Esophagus mucosa (tissue), 1 donor: ENCODE data around the gene GPR158. TPM values are rescaled to one million over a fixed set of nuclear protein-coding genes. Genes with fewer than 3 reads are reported as not detected.
"Not testable (repeated sequence)": the region's sequence is repeated elsewhere in the genome, so short reads cannot be mapped to it uniquely, and the experiment has no call there.

Experiments used
- ATAC-seq: fragments of 200-7000 bp; cut with Tn5 transposase; one replicate; pipeline ENCODE4 v1.9.1; 2020
- total RNA-seq: library from RNA; stranded (reverse); gene quantifications from one replicate; pipeline ENCODE4 v1.2.4, GENCODE V29; 2023
- donor health status: DM: yes; HTN: yes; CAD: no.

GPR158 gene
- total RNA-seq, 1 donor from 2014 or later: not detected

DNA sequence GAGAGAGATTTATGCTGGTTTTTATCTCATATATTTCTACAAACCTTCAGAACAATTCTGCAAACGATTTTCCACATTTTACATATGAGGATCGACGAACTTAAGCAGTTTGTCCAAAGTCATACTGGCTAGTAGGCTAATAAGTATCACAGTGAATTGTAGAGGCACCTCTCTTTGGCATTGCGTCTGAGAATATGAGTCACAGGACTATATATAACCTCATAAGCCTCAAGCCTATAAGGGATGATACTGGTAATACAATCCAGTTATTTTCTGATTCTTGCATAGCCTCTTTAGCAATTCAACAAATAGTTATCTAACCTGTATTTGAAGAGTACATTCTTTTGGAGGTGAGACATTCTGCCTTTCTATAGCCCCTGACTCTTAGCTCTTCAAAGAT, 129.8 kb downstream of the GPR158 start:
- ATAC-seq: peak; percentile 41

DNA sequence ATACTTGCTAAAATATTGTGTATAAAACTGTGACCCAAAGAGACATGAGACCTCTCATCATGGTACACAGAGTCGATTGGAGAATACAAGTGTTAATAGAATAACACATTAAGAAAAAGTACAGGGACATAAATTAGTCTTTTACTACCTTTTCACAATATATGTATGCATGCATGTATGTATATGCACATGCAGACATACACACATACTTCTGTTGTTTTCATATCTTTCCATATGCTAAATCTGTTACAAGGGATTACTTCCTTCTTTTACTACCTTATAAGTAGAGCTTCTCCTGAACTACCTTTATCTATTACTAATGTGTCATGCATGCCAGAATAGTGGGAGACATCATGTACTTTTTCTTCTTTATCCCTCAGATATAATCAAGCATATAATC, 131.6 kb downstream of the GPR158 start:
- ATAC-seq: no peak

DNA sequence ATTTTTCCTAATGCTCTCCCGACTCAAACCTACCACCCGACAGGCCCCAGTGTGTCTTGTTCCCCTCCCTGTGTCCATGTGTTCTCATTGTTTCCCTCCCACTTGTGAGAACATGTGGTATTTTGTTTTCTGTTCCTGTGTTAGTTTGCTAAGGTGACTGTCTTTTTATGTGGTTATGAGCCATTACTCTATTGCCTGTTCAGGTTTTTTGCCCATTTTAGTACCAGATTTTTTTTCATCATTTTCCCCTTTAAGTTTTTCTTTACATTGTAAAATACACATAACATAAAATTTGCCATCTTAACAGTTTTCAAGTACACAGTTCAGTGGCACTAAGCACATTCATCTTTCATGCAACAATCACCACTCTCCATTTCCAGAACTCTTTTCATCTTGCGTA, 133.5 kb downstream of the GPR158 start:
- no peak for ATAC-seq

DNA sequence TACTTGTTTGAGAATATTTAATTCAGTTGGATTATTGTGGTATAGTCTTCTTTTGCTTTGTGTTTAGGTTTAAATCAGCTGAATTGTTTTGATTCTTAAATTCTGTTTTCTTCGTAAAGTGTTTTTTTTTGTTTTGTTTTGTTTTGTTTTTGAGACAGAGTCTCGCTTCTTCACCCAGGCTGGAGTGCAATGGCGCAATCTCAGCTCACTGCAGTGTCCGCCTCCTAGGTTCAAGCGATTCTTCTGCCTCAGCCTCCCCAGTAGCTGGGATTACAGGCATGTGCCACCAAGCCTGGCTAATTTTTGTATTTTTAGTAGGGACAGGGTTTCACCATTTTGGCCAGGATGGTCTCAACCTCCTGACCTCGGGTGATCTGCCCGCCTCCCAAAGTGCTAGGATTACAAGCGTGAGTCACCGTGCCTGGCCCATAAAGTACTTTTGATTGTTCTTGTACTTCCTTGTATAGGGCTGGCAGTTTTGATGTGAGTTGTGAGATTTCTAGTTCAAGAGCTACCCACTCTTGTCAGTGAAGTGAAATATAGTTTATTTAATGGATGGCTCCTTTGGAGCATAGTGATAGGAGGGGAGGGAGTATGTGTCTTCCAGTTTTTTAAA, 142.9 kb downstream of the GPR158 start:
- not testable (repeated sequence) for ATAC-seq

DNA sequence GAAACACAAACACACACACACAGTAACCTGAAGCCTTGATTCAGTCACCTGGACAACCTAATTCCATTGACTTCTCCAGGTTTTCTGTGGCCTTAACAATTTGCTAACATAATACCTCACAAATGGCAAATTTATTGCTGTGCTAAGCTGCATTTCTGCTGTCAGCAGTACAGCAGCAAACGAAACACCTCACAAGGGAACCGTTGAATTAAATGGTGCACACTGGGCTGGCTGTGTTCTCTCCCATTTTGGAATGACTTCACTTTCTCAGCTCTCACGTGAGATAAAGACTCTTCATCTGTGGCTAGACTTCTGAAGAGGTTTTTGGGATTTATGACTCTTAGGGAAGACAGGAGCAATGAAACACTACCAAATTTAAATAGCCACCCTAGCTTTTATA, 152.5 kb downstream of the GPR158 start:
- ATAC-seq: no peak

DNA sequence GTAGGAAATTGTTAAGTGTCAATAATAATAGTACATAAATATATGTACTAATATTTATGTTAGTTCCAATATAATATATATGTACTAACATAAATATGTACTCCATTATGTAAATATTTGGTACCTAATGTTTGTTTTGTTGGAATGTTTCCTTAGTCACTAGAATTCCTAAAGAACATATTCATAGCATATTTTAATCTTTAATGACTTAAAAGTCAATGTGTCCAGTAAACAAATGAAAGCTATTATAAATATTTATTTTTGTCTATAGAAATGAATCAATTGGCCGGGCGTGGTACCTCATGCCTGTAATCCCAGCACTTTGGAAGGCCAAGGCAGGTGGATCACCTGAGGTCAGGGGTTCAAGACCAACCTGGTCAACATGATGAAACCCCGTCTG, 153.6 kb downstream of the GPR158 start:
- ATAC-seq: no peak

DNA sequence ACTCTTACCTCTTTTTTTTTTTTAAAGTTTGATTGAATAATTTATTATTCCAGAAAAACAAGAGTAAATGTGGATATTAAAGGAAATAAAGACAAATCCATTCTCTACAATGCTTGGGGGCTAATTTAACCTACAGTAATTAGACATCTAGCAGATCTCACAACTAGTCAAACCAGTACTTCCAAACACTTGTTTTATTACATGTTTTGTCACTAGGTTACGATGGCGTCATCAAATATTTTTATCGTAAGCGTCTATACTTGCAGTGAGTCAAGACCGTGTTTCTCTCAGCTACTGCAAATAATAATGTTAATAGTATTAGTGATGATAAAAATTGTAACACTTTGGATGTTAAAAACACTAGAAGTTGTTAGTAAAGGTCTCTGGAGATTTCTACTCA, 154.8 kb downstream of the GPR158 start:
- peak; percentile 63 for ATAC-seq

DNA sequence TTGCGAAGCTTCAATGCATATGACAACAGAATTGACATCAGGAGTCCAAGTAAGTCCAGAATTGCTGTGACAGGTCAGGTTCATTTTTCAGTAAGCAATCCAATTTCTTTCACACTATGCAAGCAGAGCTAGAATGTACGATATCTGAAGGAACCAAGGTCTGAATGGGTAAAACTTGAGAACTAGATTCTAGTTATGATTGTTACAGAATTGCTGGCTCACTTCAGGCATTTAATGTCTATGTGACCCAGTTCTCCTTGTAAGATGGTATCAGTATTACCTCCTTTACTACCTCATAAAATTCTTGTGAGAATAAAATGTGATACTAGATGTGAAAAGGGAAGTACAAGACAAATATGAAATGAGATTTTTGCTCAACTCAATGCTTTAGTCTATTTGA, 159.6 kb downstream of the GPR158 start:
- no peak for ATAC-seq

DNA sequence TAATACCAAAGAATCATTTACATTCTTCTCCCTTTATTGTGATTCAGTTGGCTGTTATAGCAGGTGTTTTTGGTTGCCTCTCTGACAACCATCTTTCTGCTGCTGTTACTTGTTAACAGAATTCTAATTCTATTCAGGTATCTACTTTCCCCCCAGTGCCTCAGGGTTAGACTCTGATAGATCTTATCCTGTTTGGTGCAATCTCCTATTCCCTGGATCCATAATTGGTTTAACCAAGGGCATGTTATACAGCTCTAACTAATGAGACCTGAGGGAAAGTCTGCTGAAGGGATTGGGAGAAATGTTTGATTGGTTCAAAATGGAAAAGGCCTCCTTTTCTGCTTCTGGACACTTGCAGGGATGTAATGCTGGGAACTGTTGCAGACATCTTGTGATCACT, 161.5 kb downstream of the GPR158 start:
- ATAC-seq: no peak

DNA sequence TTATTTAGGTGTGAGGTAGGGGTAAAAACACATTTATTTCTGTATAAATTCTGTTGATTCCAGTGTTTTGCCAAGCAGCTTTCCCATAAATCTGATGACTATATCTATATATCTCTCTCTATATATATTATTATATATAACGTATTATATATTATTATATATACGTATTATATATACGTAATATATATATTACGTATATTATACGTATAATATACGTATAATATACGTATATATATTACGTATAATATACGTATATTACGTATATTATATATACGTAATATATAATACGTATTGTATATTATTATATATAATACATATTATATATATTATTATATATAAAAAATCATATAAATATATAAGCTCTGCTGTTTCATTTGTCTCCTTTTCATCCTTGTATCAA, 163.5 kb downstream of the GPR158 start:
- no peak for ATAC-seq

DNA sequence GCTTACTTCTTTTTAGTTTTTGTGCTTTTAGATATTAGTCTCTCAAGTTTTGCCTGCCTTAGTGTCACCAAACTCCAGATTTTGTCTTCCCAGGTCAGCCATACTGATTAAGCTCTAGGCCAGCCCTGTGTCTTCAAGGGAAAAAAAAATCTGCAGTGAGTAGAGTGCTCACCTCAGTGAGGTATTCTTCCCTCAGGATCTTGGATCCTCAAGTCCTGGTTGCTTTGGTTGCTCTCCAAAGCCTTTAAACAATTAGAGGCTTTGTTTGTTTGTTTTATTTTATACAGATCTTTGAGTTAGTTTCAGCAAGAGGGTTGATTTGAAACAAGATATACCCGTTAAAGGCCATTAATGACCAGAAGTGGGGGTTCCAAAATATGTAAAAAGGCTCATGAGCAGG, 165.2 kb downstream of the GPR158 start:
- no peak for ATAC-seq

DNA sequence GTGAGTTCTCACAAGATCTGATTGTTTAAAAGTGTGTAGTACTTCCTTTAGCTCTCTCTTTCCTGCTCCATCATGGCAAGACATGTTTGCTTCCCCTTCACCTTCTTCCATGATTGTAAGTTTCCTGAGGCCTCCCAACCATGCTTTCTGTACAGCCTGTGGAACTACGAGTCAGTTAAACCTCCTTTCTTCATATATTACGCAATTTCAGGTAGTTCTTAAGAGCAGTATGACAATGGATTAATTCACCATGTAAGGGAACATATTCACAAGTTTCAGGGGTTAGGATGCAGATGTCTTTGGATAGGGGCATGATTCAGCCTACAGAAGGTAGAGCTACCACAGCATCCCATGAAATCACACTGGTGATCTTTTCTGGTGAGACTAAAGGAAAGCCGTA, 174.7 kb downstream of the GPR158 start:
- no peak for ATAC-seq

DNA sequence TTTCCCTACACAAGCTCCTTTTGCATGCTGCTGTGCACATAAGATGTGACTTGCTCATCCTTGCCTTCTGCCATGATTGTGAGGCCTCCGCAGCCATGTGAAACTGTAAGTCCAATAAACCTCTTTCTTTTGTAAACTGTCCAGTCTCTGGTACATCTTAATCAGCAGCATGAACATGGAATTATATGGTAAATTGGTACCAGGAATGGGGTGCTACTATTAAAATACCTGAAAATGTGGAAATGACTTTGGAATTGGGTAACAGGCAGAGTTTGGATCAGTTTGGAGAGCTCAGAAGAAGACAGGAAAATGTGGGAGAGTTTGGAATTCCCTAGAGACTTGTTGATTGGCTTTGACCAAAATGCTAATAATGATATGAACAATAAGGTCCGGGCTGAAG, 181.8 kb downstream of the GPR158 start:
- no peak for ATAC-seq

DNA sequence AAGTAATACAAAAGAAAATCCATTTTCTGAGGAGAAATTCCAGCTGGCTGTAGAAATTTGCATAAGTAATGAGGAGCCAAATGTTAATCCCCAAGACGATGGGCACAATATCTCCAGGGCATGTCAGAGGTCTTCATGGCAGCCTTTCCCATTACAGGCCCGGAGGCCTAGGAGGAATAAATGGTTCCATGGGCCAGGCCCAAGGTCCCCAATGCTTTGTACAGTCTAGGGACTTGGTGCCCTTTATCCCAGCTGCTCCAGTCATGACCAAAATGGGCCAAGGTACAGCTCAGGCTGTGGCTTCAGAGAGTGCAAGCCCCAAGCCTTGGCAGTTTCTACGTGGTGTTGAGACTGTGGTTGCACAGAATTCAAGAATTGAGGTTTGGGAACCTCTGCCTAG, 182.5 kb downstream of the GPR158 start:
- ATAC-seq: no peak

DNA sequence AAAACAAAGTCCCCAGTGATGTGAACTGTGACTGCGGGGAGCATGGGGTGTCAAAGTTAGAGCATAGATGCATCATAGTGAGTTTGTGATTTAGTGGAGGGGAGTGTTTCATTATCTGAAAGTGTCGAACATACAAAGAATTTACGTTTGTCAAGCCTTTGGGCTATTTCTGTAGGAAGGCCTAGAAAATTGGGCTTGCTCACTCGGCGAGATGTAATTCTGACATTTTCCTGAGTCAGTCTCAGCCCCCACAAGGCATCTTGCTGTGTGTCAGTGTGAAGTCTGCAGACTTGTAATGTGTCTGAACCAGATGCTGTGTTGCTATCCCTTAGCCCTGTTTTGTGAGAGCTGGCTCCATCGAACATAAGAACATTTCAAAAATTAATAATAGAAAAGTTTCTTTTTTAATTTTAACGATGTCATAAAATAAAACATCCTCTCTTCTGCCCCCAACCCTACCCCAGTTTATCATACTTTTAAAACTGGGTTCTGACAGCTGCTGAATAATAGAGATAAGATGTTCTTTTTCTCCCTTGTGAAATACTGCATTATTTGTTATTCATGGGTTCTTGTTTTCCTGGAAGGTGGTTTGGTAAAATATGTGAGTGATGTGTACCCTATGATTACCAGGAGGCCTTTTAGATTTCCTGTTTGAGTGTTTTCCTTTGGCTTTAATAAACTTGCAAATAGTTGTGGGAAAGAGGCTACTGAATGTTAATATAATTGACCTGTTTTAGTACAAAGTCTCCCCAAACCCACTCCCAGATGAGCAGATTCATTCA, 207.4 kb downstream of the GPR158 start:
- no peak for ATAC-seq

DNA sequence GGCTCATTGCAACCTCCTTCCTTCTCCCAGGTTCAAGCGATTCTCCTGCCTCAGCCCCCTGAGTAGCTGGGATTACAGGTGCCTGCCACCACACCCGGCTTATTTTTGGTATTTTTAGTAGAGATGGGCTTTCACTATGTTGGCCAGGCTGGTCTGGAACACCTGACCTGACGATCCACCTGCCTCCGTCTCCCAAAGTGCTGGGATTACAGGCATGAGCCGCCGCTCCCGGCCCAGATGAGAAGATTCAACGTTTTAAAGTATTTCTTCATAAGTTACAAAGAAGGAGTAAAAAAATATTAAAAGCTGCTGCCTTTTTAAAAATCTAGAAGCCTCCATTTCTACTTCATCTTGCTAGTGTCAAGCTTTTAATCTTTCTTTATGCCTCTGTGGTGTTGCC, 208.1 kb downstream of the GPR158 start:
- not testable (repeated sequence) for ATAC-seq

DNA sequence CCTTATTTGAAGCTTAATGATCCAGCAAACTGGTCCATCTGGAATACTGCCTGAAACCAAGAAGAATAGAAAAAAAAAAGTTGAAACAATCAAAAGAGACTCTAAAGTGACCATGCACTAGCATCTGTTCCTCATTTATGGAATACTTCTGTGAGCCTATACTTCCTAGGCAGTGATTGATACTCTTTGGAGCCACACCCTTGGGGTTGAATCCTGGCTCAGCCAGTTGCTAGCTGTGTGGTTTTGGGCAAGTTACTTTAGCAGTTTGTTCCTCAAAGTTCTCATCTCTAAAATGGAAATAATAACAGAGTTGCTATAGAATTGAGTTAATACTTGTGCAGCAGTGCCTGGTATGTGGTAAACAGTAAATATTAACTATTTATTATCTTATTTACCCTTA, 208.9 kb downstream of the GPR158 start:
- no peak for ATAC-seq

DNA sequence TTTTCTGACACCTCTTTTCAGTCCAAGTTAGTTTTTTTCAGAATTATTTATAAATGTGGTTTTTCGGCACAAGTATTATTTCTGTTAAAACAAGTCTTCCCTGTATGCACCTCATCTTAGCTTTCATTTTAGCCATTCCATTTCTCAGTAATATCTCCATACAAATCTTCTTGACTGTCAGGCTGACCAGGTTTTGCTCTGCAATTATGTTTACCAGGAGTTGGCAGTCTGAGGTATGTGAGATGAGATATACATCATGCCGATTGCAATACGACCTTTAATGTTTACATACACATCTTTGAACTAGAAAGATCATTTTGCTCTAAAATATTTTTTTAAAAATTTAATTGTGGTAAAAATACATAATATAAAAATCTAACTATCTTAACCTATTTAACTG, 209.8 kb downstream of the GPR158 start:
- no peak for ATAC-seq

DNA sequence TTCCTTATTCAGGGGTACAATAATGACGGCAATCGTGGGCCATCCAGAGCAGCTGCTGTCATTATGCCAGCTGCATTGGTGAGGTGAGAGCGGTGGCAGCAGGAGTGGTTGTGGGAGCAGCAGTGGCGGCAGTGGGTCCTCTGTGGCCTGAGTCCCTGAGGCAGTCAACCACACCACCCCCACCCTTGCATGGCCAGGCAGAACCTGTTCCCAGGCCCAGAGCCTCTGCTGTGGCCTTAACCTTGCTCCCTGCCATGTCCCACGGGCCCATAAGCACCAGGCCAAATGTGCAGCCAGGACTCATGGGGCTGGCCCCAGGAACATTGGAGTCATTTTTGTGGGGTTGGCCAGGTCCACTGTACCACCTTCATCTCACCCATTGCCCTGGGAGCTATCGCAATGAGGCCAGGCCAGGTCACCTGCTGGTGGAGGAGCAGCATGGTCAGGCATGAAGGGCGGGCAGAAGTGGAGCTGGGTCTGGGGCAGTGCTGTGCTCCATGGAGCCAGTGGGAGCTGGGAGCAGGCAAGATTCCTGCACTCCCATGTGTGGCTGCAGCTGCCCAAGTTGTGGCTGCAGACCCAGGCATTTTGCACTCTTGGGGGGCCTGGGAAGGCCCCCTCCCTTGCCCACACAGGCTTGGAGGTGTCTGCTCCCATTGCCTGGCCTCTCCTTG, 213.5 kb downstream of the GPR158 start:
- no peak for ATAC-seq

DNA sequence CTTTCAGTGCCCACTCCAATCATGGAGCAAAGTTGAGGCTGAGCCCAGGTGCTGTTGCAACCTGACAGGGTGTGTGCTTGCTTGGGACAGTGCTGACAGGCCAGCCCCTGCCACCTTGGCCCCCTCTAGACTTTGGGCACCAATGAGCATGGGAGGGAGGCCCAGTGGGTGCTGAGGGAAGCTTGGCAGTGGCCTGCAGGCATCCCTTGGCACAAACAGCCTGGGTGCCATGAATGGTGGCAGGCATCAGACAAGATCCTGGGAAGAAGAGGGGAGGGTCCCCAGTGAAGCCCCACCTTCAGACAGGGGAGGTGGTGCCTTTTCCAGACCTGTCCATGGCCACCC, 214.0 kb downstream of the GPR158 start:
- ATAC-seq: no peak

DNA sequence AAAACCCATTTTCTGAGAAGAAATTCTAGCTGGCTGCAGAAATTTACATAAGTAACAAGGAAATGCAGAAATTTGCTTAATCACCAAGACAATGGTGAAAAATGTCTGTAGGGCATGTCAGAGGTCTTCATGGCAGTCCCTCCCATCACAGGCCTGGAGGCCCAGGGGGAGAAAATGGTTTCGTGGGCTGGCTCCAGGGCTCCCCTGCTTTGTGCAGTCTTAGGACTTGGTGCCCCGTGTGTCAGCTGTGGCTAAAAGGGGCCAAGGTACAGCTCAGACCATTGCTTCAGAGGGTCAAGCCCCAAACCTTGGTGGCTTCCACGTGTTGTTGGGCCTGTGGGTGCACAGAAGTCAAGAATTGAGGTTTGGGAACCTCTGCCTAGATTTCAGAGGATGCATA, 215.9 kb downstream of the GPR158 start:
- no peak for ATAC-seq

DNA sequence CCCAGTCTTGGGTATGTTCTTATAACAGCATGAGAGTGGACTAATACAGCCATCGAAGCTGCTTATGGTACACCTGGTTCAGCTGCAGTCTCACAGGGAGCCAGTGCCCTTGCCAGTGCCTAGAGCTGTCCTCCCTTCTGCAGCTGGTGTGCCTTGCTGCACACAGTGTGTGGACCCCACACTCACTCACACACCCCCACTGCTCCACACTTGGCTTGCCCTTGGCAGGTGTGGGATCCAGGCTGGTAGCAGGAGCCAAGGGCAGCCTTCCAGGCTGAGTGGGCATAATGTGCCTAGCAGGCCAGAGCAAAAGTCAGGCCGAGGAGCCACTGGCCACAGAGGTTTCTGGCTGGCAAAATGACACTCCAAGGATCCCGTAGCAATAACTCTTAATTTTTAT, 217.3 kb downstream of the GPR158 start:
- no peak for ATAC-seq

DNA sequence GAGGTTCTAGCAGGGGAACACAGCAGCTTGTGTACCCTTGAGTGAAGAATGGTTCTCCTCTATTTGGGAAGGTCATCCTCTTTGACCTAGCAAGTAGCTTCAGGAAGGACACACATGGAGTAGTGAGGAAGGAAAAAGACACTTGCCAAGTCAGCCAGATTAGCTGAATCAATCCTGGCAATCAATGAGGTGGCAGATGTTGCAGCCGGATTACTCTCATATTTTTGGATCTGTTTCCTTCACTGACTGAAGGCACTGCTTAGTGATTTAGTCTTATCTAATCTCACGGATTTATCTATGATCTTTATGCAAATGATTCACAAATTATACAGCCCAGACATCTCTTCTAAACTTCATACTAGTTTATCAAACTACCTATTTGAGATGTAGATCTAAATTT, 218.8 kb downstream of the GPR158 start:
- no peak for ATAC-seq

DNA sequence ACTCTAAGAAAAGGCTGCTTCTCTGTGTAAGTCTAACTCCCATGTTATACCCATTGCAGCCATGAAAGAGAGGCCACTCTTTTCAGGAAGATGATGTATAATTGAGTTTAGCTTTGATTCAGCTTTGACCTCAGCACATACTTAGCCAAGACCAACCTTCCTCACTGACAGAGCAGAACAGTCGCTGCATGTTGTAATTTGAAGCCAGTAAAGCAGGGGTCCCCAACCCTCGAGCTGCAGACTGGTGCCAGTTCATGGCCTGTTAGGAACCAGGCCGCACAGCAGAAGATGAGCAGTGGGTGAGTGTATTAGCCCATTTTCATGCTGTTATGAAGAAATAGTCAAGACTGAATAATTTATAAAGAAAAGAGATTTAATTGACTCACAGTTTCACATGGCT, 223.9 kb downstream of the GPR158 start:
- ATAC-seq: no peak
